ENCODE data around the gene PCDHGA1. TPM values are rescaled to one million over a fixed set of nuclear protein-coding genes. Genes with fewer than 3 reads are reported as not detected.

Gene PCDHGA1
- total RNA-seq, 1 experiment from 2014 or later, result 0.63 TPM

DNA sequence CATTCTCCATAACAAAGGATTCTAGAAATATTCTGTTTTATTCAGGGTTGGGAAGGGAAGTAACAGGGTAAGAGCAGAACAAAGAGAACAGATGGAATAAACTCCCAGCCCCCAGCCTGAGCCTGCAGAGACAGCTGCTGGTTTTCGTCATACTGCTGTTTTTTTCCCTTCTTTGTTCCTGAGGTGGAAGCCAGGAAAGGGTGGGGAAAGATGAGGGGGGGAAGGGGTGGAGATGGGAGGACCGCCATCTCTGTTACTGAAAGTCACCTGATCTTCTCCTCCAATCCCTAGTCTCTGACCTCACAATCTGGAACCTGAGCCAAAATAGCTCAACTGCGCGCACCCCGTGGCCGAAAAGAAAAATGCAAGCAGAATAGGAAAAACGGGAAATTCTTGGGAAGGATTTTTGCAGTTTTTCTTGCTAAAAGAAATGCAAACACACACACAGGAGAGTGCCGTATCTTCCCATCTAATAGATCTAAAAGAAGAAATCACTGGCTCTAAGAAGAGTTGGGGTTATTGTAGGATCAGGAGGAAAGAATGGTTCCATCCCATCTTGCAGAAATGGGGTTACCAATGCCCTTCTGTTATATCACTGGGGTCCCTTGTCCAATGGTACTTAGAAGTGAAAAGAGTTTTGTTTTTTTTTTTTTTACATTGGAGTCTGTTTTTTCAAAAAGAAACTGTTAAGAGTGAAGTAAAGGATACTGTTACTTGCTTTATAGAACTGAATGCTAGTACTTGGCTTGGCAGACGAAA is 230.6 kb downstream of the PCDHGA1 start:
- H3K56ac ChIP-seq (ENCODE audit: insufficient read length, low read depth, low read length), result no peak overlapping the region
- H3K27ac Mint-ChIP-seq, result peak overlapping the region; percentile 98 to 100 (median 98)
- H4K20me1 ChIP-seq (ENCODE audit: control insufficient read depth, insufficient read depth, insufficient read length), result no peaks in the 10 kb centered on the region
- peaks cover 3% of the 10 kb centered on the region for H3K23me2 ChIP-seq (ENCODE audit: insufficient read length, low read depth, low read length, poor library complexity, severe bottlenecking)
- peak overlapping the region; percentile 52 to 58 for H3K4me3 Mint-ChIP-seq
- H2BK15ac ChIP-seq (ENCODE audit: low read depth, low read length), result no peak overlapping the region
- H4K91ac ChIP-seq (ENCODE audit: insufficient read length, low read depth, low read length), result no peak overlapping the region
- H3K4me2 ChIP-seq (ENCODE audit: insufficient read depth, insufficient read length, low read length), result peak overlapping the region; percentile 33
- H3K79me2 ChIP-seq (ENCODE audit: insufficient read depth, low read length), result no peaks in the 10 kb centered on the region
- H2AK5ac ChIP-seq (ENCODE audit: insufficient read length, low read length), result no peak overlapping the region
- WGBS (ENCODE audit: extremely low coverage, insufficient read length, low lambda C conversion rate), result no CpG with 5 or more reads among the region's 9 CpGs
- peaks cover 23 to 40% (median 27%) of the 10 kb centered on the region in 3 experiments; a peak in 6 of 7 replicates for H3K36me3 Mint-ChIP-seq (ENCODE audit: insufficient read depth in 1 of 3, low read depth in 3 of 3)
- peak overlapping the region; percentile 87 for H3T11ph ChIP-seq (ENCODE audit: low read length)
- H3K27ac ChIP-seq (ENCODE audit: insufficient read length, low read depth, low read length), result peak overlapping the region; percentile 86
- no peak overlapping the region for H2BK120ac ChIP-seq (ENCODE audit: low read depth, low read length, poor library complexity, severe bottlenecking)
- H3K4me1 Mint-ChIP-seq, result peaks cover 38 to 39% of the 10 kb centered on the region in 2 experiments
- H3K27me3 ChIP-seq (ENCODE audit: insufficient read depth, low read length), result no peaks in the 10 kb centered on the region
- no peak overlapping the region for H2BK20ac ChIP-seq (ENCODE audit: low read depth, low read length, poor library complexity, severe bottlenecking)
- H2AFZ ChIP-seq (ENCODE audit: low read length), result no peak overlapping the region
- H3K23ac ChIP-seq (ENCODE audit: insufficient read length, low read depth, low read length), result no peak overlapping the region
- no peaks in the 10 kb centered on the region for H3K9me3 ChIP-seq (ENCODE audit: control insufficient read depth, low read depth, low read length)
- H4K8ac ChIP-seq (replicated peaks; ENCODE audit: insufficient read length, low read depth, low read length), result no peak overlapping the region
- peaks cover 6% of the 10 kb centered on the region; the same call in 1 of the 2 replicates for H3K4me1 ChIP-seq (ENCODE audit: insufficient read depth, low read length)
- no peak overlapping the region for H3K4ac ChIP-seq (ENCODE audit: low read depth, low read length)
- no peaks in the 10 kb centered on the region for H3K79me1 ChIP-seq (ENCODE audit: insufficient read depth, low read depth, low read length, poor library complexity, severe bottlenecking)
- no peak overlapping the region for H3K14ac ChIP-seq (ENCODE audit: insufficient read depth, low read length)
- DNase-seq, result peak; percentile 95
- peak overlapping the region; percentile 34 for H3K18ac ChIP-seq (ENCODE audit: insufficient read length, low read depth, low read length)
- H3K9ac ChIP-seq (ENCODE audit: extremely low read depth, insufficient read length, low read length), result no peak overlapping the region
- no peaks in the 10 kb centered on the region; a peak in 1 of 5 replicates for H3K9me3 Mint-ChIP-seq
- H2BK12ac ChIP-seq (ENCODE audit: insufficient read length, low read depth, low read length), result no peak overlapping the region
- no peak overlapping the region for H4K5ac ChIP-seq (ENCODE audit: insufficient read length, low read depth, low read length)
- TF ChIP-seq, protein P1, sequence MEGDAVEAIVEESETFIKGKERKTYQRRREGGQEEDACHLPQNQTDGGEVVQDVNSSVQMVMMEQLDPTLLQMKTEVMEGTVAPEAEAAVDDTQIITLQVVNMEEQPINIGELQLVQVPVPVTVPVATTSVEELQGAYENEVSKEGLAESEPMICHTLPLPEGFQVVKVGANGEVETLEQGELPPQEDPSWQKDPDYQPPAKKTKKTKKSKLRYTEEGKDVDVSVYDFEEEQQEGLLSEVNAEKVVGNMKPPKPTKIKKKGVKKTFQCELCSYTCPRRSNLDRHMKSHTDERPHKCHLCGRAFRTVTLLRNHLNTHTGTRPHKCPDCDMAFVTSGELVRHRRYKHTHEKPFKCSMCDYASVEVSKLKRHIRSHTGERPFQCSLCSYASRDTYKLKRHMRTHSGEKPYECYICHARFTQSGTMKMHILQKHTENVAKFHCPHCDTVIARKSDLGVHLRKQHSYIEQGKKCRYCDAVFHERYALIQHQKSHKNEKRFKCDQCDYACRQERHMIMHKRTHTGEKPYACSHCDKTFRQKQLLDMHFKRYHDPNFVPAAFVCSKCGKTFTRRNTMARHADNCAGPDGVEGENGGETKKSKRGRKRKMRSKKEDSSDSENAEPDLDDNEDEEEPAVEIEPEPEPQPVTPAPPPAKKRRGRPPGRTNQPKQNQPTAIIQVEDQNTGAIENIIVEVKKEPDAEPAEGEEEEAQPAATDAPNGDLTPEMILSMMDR (conservative IDR thresholded peaks at IDR 0.05), result peak; percentile 84
- no peak overlapping the region for H2BK5ac ChIP-seq (ENCODE audit: insufficient read length, low read length)
- no peaks in the 10 kb centered on the region for H3K27me3 Mint-ChIP-seq (ENCODE audit: low read depth)

Other genes with a start within 250 kb of the PCDHGA1 start
- gene PCDHB2, start 235.9 kb upstream of the PCDHGA1 start, total RNA-seq (2021), result 26.3 and 27.7 TPM in 2 replicates
- 2.0 and 2.3 TPM in 2 replicates for gene PCDHB3, start 230.0 kb upstream of the PCDHGA1 start, total RNA-seq (2021)
- gene PCDHB4, start 208.7 kb upstream of the PCDHGA1 start, total RNA-seq (2021), result 1.3 and 1.6 TPM in 2 replicates
- gene PCDHB5, start 195.3 kb upstream of the PCDHGA1 start, total RNA-seq (2021), result 2.8 and 2.9 TPM in 2 replicates
- 0.22 TPM in 1 of 2 replicates, not detected in the other for gene PCDHB6, start 180.5 kb upstream of the PCDHGA1 start, total RNA-seq (2021)
- gene PCDHB7, start 157.9 kb upstream of the PCDHGA1 start, total RNA-seq (2021), result 0.42 and 0.52 TPM in 2 replicates
- 0.57 and 0.86 TPM in 2 replicates for gene PCDHB8, start 152.7 kb upstream of the PCDHGA1 start, total RNA-seq (2021)
- gene PCDHB16, start 148.1 kb upstream of the PCDHGA1 start, total RNA-seq (2021), result 6.5 and 8.0 TPM in 2 replicates
- 2.6 and 2.9 TPM in 2 replicates for gene PCDHB9, start 143.4 kb upstream of the PCDHGA1 start, total RNA-seq (2021)
- 1.5 and 1.6 TPM in 2 replicates for gene PCDHB10, start 138.2 kb upstream of the PCDHGA1 start, total RNA-seq (2021)
- gene PCDHB11, start 130.9 kb upstream of the PCDHGA1 start, total RNA-seq (2021), result 1.9 and 2.0 TPM in 2 replicates
- 2.3 and 3.1 TPM in 2 replicates for gene PCDHB12, start 121.8 kb upstream of the PCDHGA1 start, total RNA-seq (2021)
- gene PCDHB13, start 116.6 kb upstream of the PCDHGA1 start, total RNA-seq (2021), result 1.5 and 1.7 TPM in 2 replicates
- 1.5 and 2.4 TPM in 2 replicates for gene PCDHB14, start 107.2 kb upstream of the PCDHGA1 start, total RNA-seq (2021)
- 5.2 and 7.0 TPM in 2 replicates for gene PCDHB15, start 85.1 kb upstream of the PCDHGA1 start, total RNA-seq (2021)
- not detected in 2 replicates for gene SLC25A2, start 26.5 kb upstream of the PCDHGA1 start, total RNA-seq (2021)
- gene TAF7, start 9.7 kb upstream of the PCDHGA1 start, total RNA-seq (2021), result 90.3 TPM in 2 replicates
- gene PCDHGA2, start 8.2 kb downstream of the PCDHGA1 start, total RNA-seq (2021), result 0.90 and 1.1 TPM in 2 replicates
- 0.88 and 0.94 TPM in 2 replicates for gene PCDHGA3, start 13.3 kb downstream of the PCDHGA1 start, total RNA-seq (2021)
- 5.0 and 5.2 TPM in 2 replicates for gene PCDHGB1, start 19.6 kb downstream of the PCDHGA1 start, total RNA-seq (2021)
- gene PCDHGA4, start 24.5 kb downstream of the PCDHGA1 start, total RNA-seq (2021), result 2.3 and 2.6 TPM in 2 replicates
- 3.2 and 3.8 TPM in 2 replicates for gene PCDHGB2, start 29.5 kb downstream of the PCDHGA1 start, total RNA-seq (2021)
- 1.1 and 1.3 TPM in 2 replicates for gene PCDHGA5, start 33.6 kb downstream of the PCDHGA1 start, total RNA-seq (2021)
- gene PCDHGB3, start 39.7 kb downstream of the PCDHGA1 start, total RNA-seq (2021), result 1.6 and 1.7 TPM in 2 replicates
- 1.5 and 1.7 TPM in 2 replicates for gene PCDHGA6, start 43.4 kb downstream of the PCDHGA1 start, total RNA-seq (2021)
- 0.83 and 0.88 TPM in 2 replicates for gene PCDHGA7, start 52.2 kb downstream of the PCDHGA1 start, total RNA-seq (2021)
- 3.8 and 4.2 TPM in 2 replicates for gene PCDHGB4, start 57.2 kb downstream of the PCDHGA1 start, total RNA-seq (2021)
- 0.90 and 1.0 TPM in 2 replicates for gene PCDHGA8, start 62.1 kb downstream of the PCDHGA1 start, total RNA-seq (2021)
- gene PCDHGB5, start 67.4 kb downstream of the PCDHGA1 start, total RNA-seq (2021), result 3.6 and 3.8 TPM in 2 replicates
- 0.83 and 1.3 TPM in 2 replicates for gene PCDHGA9, start 72.3 kb downstream of the PCDHGA1 start, total RNA-seq (2021)
- 5.5 and 6.0 TPM in 2 replicates for gene PCDHGB6, start 77.5 kb downstream of the PCDHGA1 start, total RNA-seq (2021)
- 12.5 and 15.1 TPM in 2 replicates for gene PCDHGA10, start 82.5 kb downstream of the PCDHGA1 start, total RNA-seq (2021)
- gene PCDHGB7, start 87.2 kb downstream of the PCDHGA1 start, total RNA-seq (2021), result 6.8 and 7.7 TPM in 2 replicates
- 2.6 and 2.7 TPM in 2 replicates for gene PCDHGA11, start 90.5 kb downstream of the PCDHGA1 start, total RNA-seq (2021)
- gene PCDHGA12, start 100.0 kb downstream of the PCDHGA1 start, total RNA-seq (2021), result 1.3 and 1.4 TPM in 2 replicates
- 19.8 and 22.6 TPM in 2 replicates for gene PCDHGC3, start 145.5 kb downstream of the PCDHGA1 start, total RNA-seq (2021)
- gene PCDHGC4, start 154.5 kb downstream of the PCDHGA1 start, total RNA-seq (2021), result 4.0 and 4.3 TPM in 2 replicates
- 0.57 and 0.66 TPM in 2 replicates for gene PCDHGC5, start 158.6 kb downstream of the PCDHGA1 start, total RNA-seq (2021)